MCF 10A (cell line): ENCODE measurements around the gene MSI2. TPM values are rescaled to one million over a fixed set of nuclear protein-coding genes. Genes with fewer than 3 reads are reported as not detected.

ENCODE experiments used
- BruUV-seq: library from RNA; stranded (reverse); fragments of 400-500 nt; replicated peaks from 2 replicates; lab custom pipeline; 2021; lab: Mats Ljungman, UMichigan
- CTCF ChIA-PET: fragments of 300-600 bp; sonication (Branson Sonifier 250); formaldehyde crosslinking; extraction: SDS; loops from one replicate; lab custom pipeline; 2021; ENCODE audit warnings: antibody characterized with exemption, inconsistent platforms; lab: Yijun Ruan, JAX
- POLR2A ChIA-PET: fragments of 300-600, 350-650 bp; sonication (Branson Sonifier 250); formaldehyde crosslinking; extraction: SDS; loops from one replicate; lab custom pipeline; 2020; ENCODE audit warnings: antibody characterized with exemption, inconsistent platforms; lab: Yijun Ruan, JAX
- DNase-seq: peaks from one replicate; pipeline ENCODE4 v3.0.0-alpha.2; 2018; ENCODE audit not compliant: unreplicated experiment
- H3K27ac Mint-ChIP-seq: one replicate; pipeline ENCODE4 v1.8.0; 2022; ENCODE audit warnings: mild to moderate bottlenecking, low read depth, mixed read lengths; ENCODE audit not compliant: unreplicated experiment
- H3K27me3 Mint-ChIP-seq: one replicate; pipeline ENCODE4 v1.8.0; 2022; ENCODE audit warnings: mixed read lengths; ENCODE audit not compliant: insufficient read depth, unreplicated experiment
- H3K36me3 Mint-ChIP-seq: one replicate; pipeline ENCODE4 v1.8.0; 2022; ENCODE audit warnings: mild to moderate bottlenecking, moderate library complexity, mixed read lengths; ENCODE audit not compliant: insufficient read depth, unreplicated experiment
- H3K4me1 Mint-ChIP-seq: one replicate; pipeline ENCODE4 v1.8.0; 2022; ENCODE audit warnings: mixed read lengths; ENCODE audit not compliant: insufficient read depth, unreplicated experiment
- H3K4me3 Mint-ChIP-seq: one replicate; pipeline ENCODE4 v1.8.0; 2022; ENCODE audit warnings: mild to moderate bottlenecking, moderate library complexity, mixed read lengths; ENCODE audit not compliant: unreplicated experiment
- H3K9me3 Mint-ChIP-seq: one replicate; pipeline ENCODE4 v1.8.0; 2022; ENCODE audit warnings: mixed read lengths; ENCODE audit not compliant: unreplicated experiment
- CTCF ChIP-seq: fragments of 200-600 bp; IDR thresholded peaks from one replicate; pipeline ENCODE4 v1.8.0; 2022; ENCODE audit warnings: antibody characterized with exemption, mild to moderate bottlenecking; ENCODE audit not compliant: unreplicated experiment
- intact Hi-C: fragments of 100-400 bp; cut with micrococcal nuclease; formaldehyde crosslinking; loops from 2 replicates; pipeline ENCODE4 v1.14.1; 2022
- total RNA-seq: library from RNA; stranded (reverse); gene quantifications from 2 replicates; pipeline ENCODE4 v1.2.3, GENCODE V29; 2022

Gene MSI2
- total RNA-seq, 1 experiment from 2014 or later: 60.6 TPM

DNA sequence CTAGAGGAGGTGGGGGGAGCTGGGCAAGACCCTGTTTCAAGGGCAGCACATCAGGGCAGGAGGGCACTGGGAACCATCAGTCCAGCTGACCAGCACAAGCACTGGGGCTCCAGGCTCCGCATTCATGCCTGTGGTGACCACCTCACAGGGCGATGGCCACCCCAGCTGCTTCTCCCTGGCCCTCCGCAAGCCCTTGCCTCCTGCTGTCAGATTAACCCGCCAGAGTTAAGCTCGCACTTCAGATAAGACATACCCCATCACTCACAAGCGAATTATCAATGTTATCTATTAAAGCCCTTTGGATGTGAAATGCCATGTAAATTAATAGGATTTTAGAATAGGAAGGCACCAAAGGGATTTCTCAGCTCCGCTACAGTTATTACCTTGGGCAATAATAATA is 383.8 kb downstream of the MSI2 start:
- Mint-ChIP-seq H3K36me3 (peaks cover 20% of the 10 kb centered on the region), H3K27ac (no peak overlapping the region), H3K4me1 (no peaks in the 10 kb centered on the region), H3K4me3 (no peak overlapping the region), H3K9me3 (no peaks in the 10 kb centered on the region), H3K27me3 (no peaks in the 10 kb centered on the region)
- TF ChIP-seq CTCF: no peak
- DNase-seq: no peak
- BruUV-seq: no TSS peak
- intact Hi-C loops: no loop called here
- POLR2A ChIA-PET: no interaction called here
- CTCF ChIA-PET: no interaction called here

DNA sequence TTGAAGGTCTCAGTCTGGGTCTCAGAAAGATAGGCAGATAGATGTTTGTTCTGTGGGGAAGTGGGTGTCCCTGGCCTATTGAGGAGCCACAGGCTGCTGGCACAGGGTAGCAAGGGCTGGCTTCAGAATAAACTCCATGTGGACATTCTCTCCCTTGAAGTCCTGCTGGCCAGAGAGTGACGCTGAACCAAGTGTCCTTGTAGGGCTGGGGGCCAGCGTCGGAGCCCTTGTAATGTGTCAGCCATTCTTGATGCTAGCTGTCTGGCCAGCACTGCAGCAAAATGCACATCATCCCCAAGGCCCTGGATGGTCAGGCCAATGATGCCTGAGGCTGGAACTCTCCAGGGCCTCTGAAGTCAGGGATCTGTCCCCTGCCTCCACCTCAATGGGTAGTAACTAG is 385.4 kb downstream of the MSI2 start:
- no peaks in the 10 kb centered on the region for H3K9me3 Mint-ChIP-seq
- peaks cover 25% of the 10 kb centered on the region for H3K36me3 Mint-ChIP-seq
- H3K27me3 Mint-ChIP-seq: no peaks in the 10 kb centered on the region
- intact Hi-C loops: no loop called here
- no peak overlapping the region for H3K27ac Mint-ChIP-seq
- ChIA-PET CTCF (interaction anchor here (1.0 to 1.9 kb wide), 2 partner anchors 30 to 142 kb away, joined by 3 to 9 read pairs; no protein-coding TSS in a partner anchor), POLR2A (interaction anchor here (0.6 kb wide), 1 partner anchor 1273 kb away, joined by 3 read pairs; no protein-coding TSS in a partner anchor)
- no peaks in the 10 kb centered on the region for H3K4me1 Mint-ChIP-seq
- TF ChIP-seq CTCF: no peak
- no peak overlapping the region for H3K4me3 Mint-ChIP-seq
- BruUV-seq: no TSS peak
- no peak for DNase-seq

DNA sequence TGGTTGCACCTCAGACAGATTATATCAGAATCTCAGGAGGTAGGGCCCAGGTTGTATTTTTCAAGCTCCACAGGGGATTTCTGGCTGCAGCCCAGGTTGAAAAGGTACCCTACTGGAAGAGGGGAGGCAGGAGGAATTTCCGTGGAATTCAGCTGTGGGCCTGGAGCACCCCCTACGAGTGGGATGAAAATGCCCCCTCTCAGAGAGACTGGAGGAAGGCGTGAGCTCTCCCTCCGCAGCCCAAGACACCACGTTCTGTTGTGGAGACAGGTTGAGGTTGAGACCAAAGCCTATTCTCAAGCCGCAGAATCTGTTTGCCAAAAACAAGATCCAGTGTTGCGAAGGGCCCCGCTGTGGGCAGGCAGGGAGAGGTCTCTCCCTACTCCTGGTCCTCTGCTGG is 386.7 kb downstream of the MSI2 start:
- H3K27ac Mint-ChIP-seq: no peak overlapping the region
- CTCF ChIA-PET: interaction anchor here (1.9 kb wide), 1 partner anchor 29 kb away, joined by 9 read pairs; no protein-coding TSS in a partner anchor
- no TSS peak for BruUV-seq
- peaks cover 20% of the 10 kb centered on the region for H3K36me3 Mint-ChIP-seq
- no peak overlapping the region for H3K4me3 Mint-ChIP-seq
- no peak for TF ChIP-seq CTCF
- H3K4me1 Mint-ChIP-seq: no peaks in the 10 kb centered on the region
- intact Hi-C loops: no loop called here
- no peak for DNase-seq
- H3K9me3 Mint-ChIP-seq: no peaks in the 10 kb centered on the region
- POLR2A ChIA-PET: no interaction called here
- H3K27me3 Mint-ChIP-seq: no peaks in the 10 kb centered on the region

DNA sequence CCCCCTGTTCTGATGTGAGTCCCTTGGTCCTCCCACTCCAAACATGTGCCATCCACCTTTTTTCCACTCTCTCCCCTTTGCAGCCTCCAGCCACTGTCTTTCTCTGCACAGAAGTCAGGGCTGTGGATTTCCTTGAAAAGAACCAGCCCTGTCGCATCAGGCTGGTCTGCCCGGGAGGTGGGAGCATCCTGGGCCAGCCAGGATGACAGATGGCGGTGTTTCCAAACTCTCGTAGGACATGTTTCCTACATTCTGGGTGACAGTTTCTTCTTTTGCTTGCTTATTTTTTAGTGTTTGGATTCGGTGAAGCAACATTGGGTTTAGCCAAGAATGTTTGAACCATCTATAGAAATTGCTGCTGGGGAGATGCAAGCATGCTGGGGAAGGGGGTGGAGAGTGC is 388.0 kb downstream of the MSI2 start:
- Mint-ChIP-seq H3K27me3 (no peaks in the 10 kb centered on the region), H3K36me3 (peaks cover 20% of the 10 kb centered on the region), H3K27ac (no peak overlapping the region), H3K9me3 (no peaks in the 10 kb centered on the region), H3K4me1 (no peaks in the 10 kb centered on the region), H3K4me3 (no peak overlapping the region)
- no peak for TF ChIP-seq CTCF
- DNase-seq: no peak
- no TSS peak for BruUV-seq
- CTCF ChIA-PET: no interaction called here
- intact Hi-C loops: no loop called here
- POLR2A ChIA-PET: no interaction called here
